DND-41 (cell line): ENCODE data around the gene VSTM2B.

Experiments used
- ATAC-seq: fragments of 200-7000 bp; cut with Tn5 transposase; 3 replicates; pipeline ENCODE4 v1.9.1; 2021; ENCODE audit warnings: low read depth; ENCODE audit not compliant: insufficient read depth
- DNase-seq: peaks from one replicate; pipeline ENCODE4 v3.0.0-alpha.2; 2020
- H2AFZ ChIP-seq: 2 replicates; pipeline ENCODE4 v1.6.0; 2012; ENCODE audit warnings: low read depth, low read length
- H3K27ac ChIP-seq: 2 replicates; pipeline ENCODE4 v1.5.1; 2012; ENCODE audit warnings: low read length, inconsistent platforms
- H3K27me3 ChIP-seq: fragments of 200-600 bp; sonication (generic); 2 replicates; pipeline ENCODE4 v1.6.0; 2012; ENCODE audit warnings: low read length, mild to moderate bottlenecking, inconsistent platforms; ENCODE audit not compliant: insufficient read depth, poor library complexity
- H3K36me3 ChIP-seq: 2 replicates; pipeline ENCODE4 v1.5.1; 2012; ENCODE audit warnings: low read length, inconsistent platforms; ENCODE audit not compliant: insufficient read depth
- H3K4me1 ChIP-seq: 2 replicates; pipeline ENCODE4 v1.5.1; 2012; ENCODE audit warnings: mild to moderate bottlenecking, low read length; ENCODE audit not compliant: insufficient read depth
- H3K4me2 ChIP-seq: 2 replicates; pipeline ENCODE4 v1.6.0; 2012; ENCODE audit warnings: mild to moderate bottlenecking, moderate library complexity, low read length, inconsistent platforms; ENCODE audit not compliant: insufficient read depth
- H3K4me3 ChIP-seq, 2 experiments: fragments of 200-600 bp in 1 of 2; shearing (Covaris generic) in 1 of 2; 2 replicates each; pipeline ENCODE4 v1.5.1; 2012 to 2016; ENCODE audit warnings: inconsistent platforms in 2 of 2, low read length in 2 of 2, mild to moderate bottlenecking in 2 of 2, low read depth in 1 of 2, moderate library complexity in 1 of 2
- H3K79me2 ChIP-seq: 2 replicates; pipeline ENCODE4 v1.6.0; 2012; ENCODE audit warnings: low read length, inconsistent platforms; ENCODE audit not compliant: insufficient read depth
- H3K9ac ChIP-seq: 2 replicates; pipeline ENCODE4 v1.6.0; 2012; ENCODE audit warnings: low read depth, mild to moderate bottlenecking, inconsistent platforms, low read length, moderate library complexity
- H3K9me3 ChIP-seq: 2 replicates; pipeline ENCODE4 v1.5.1; 2012; ENCODE audit warnings: low read length, moderate library complexity, mild to moderate bottlenecking, inconsistent platforms; ENCODE audit not compliant: insufficient read depth, severe bottlenecking
- H4K20me1 ChIP-seq: 2 replicates; pipeline ENCODE4 v1.6.0; 2012; ENCODE audit warnings: low read length; ENCODE audit not compliant: insufficient read depth
- EZH2 ChIP-seq: IDR thresholded peaks from 3 replicates; pipeline ENCODE4 v1.6.1; 2012; ENCODE audit warnings: borderline replicate concordance, low read depth, mild to moderate bottlenecking, moderate library complexity, low read length, inconsistent platforms; ENCODE audit not compliant: severe bottlenecking
- TF ChIP-seq, protein P1 (sequence below): IDR thresholded peaks from 2 replicates; pipeline ENCODE4 v1.5.1; 2012; ENCODE audit warnings: borderline replicate concordance, low read length, moderate library complexity, mild to moderate bottlenecking; ENCODE audit not compliant: poor library complexity, severe bottlenecking; ENCODE audit errors: extremely low read depth

Gene VSTM2B

DNA sequence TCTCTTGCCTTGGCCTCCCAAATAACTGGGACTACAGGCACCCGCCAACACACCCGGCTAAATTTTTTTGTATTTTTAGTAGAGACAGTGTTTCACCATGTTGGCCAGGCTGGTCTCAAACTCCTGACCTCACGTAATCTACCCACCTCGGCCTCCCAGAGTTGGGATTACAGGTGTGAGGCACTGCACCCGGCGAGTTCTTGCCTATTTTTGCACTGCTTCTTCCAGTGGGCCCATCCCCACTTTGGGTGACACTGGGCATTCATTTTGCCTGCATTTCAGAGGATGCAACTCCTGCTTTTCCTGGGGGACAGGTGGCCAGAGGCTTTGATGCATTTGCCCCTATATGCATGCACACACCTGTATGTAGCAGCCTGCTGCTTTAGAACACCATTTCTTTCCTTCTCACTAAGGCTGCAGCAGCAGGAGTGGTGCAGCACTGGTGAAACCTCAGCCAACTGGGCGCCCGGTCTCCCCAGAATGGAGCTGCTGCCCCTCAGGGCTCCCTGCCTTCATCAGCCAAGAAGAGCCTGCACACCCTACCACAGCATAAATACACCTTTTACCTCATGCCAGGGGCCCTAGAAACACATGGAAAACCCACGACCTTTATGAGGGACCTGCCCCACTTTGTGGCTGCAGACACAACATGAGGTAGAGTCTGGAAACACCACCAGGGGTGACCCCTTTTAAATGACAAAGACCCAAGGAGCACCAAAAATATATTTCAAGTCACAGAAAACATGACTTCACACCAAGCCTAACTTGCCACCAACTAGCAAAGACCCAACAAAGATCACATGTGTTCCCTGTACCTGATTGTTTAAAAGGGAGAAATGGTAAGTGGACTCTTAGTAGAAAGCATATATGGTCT, 43.5 kb downstream of the VSTM2B start:
- no peak overlapping the region for H2AFZ ChIP-seq
- no peak overlapping the region for H3K4me3 ChIP-seq
- H3K27ac ChIP-seq: no peak overlapping the region
- no peaks in the 10 kb centered on the region for H3K4me1 ChIP-seq
- DNase-seq (no peak), ATAC-seq (no peak)
- no peak for TF ChIP-seq EZH2
- TF ChIP-seq, protein P1, sequence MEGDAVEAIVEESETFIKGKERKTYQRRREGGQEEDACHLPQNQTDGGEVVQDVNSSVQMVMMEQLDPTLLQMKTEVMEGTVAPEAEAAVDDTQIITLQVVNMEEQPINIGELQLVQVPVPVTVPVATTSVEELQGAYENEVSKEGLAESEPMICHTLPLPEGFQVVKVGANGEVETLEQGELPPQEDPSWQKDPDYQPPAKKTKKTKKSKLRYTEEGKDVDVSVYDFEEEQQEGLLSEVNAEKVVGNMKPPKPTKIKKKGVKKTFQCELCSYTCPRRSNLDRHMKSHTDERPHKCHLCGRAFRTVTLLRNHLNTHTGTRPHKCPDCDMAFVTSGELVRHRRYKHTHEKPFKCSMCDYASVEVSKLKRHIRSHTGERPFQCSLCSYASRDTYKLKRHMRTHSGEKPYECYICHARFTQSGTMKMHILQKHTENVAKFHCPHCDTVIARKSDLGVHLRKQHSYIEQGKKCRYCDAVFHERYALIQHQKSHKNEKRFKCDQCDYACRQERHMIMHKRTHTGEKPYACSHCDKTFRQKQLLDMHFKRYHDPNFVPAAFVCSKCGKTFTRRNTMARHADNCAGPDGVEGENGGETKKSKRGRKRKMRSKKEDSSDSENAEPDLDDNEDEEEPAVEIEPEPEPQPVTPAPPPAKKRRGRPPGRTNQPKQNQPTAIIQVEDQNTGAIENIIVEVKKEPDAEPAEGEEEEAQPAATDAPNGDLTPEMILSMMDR: no peak
- no peaks in the 10 kb centered on the region for H3K9me3 ChIP-seq
- H3K79me2 ChIP-seq: no peaks in the 10 kb centered on the region
- no peaks in the 10 kb centered on the region for H4K20me1 ChIP-seq
- no peaks in the 10 kb centered on the region for H3K36me3 ChIP-seq
- H3K4me2 ChIP-seq: no peak overlapping the region
- H3K27me3 ChIP-seq: peaks cover 6% of the 10 kb centered on the region
- no peak overlapping the region for H3K9ac ChIP-seq

DNA sequence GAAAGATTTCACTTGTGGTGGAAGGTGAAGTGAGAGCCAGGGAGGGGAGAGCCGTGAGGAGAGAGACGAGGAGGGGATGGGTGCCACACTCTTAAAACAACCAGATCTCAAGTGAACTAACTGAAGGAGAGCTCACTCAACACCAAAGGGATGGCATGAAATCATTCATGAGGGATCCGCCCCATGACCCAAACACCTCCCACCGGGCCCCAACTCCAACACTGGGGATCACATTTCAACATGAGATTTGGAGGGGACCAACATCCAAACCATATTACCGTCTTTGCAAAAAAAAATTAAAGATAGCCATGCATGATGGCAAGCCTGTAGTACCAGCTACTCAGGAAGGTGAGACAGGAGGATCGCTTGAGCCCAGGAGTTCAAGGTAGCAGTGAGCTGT, 45.4 kb downstream of the VSTM2B start:
- Histone ChIP-seq H3K36me3 (no peaks in the 10 kb centered on the region), H3K9ac (no peak overlapping the region), H4K20me1 (no peaks in the 10 kb centered on the region; the same call in 1 of the 2 replicates), H2AFZ (no peak overlapping the region), H3K4me3 (no peak overlapping the region), H3K27me3 (peaks cover 12% of the 10 kb centered on the region), H3K79me2 (no peaks in the 10 kb centered on the region), H3K27ac (no peak overlapping the region), H3K9me3 (no peaks in the 10 kb centered on the region), H3K4me1 (no peaks in the 10 kb centered on the region), H3K4me2 (no peak overlapping the region)
- TF ChIP-seq, protein P1: no peak
- no peak for TF ChIP-seq EZH2
- DNase-seq (no peak), ATAC-seq (no peak)

GRCh38 chr19:29573486-29573885, 47.7 kb downstream of the VSTM2B start:
- H3K4me1 ChIP-seq: no peaks in the 10 kb centered on the region
- no peaks in the 10 kb centered on the region for H3K9me3 ChIP-seq
- no peaks in the 10 kb centered on the region; the same call in 1 of the 2 replicates for H4K20me1 ChIP-seq
- no peak overlapping the region for H2AFZ ChIP-seq
- TF ChIP-seq EZH2: no peak
- TF ChIP-seq, protein P1: no peak
- no peak overlapping the region for H3K4me2 ChIP-seq
- no peaks in the 10 kb centered on the region for H3K79me2 ChIP-seq
- ATAC-seq (no peak), DNase-seq (no peak)
- H3K27me3 ChIP-seq: peaks cover 12% of the 10 kb centered on the region
- H3K9ac ChIP-seq: no peak overlapping the region
- no peak overlapping the region for H3K27ac ChIP-seq
- H3K36me3 ChIP-seq: no peaks in the 10 kb centered on the region
- no peak overlapping the region for H3K4me3 ChIP-seq
